Chondrocyte (in vitro differentiated cells): ENCODE data around the gene SLC27A5. TPM values are rescaled to one million over a fixed set of nuclear protein-coding genes. Genes with fewer than 3 reads are reported as not detected.
"Not testable (repeated sequence)": the region's sequence is repeated elsewhere in the genome, so short reads cannot be mapped to it uniquely, and the experiment has no call there.

Experiments
- DNase-seq: peaks from one replicate; pipeline ENCODE4 v3.0.0; 2021; ENCODE audit warnings: mixed read lengths, low spot score
- H3K27ac Mint-ChIP-seq: one replicate; pipeline ENCODE4 v1.8.0; 2021; ENCODE audit warnings: mild to moderate bottlenecking, moderate library complexity, mixed read lengths; ENCODE audit not compliant: unreplicated experiment
- H3K27me3 Mint-ChIP-seq: 2 replicates; pipeline ENCODE4 v1.8.0; 2021; ENCODE audit warnings: low read depth, mixed read lengths
- H3K36me3 Mint-ChIP-seq: 2 replicates; pipeline ENCODE4 v1.8.0; 2021; ENCODE audit warnings: low read depth, mixed read lengths
- H3K4me1 Mint-ChIP-seq: 2 replicates; pipeline ENCODE4 v1.8.0; 2021; ENCODE audit warnings: low read depth, mild to moderate bottlenecking, mixed read lengths
- H3K4me3 Mint-ChIP-seq: one replicate; pipeline ENCODE4 v1.8.0; 2021; ENCODE audit warnings: mild to moderate bottlenecking, moderate library complexity, mixed read lengths; ENCODE audit not compliant: unreplicated experiment
- H3K9me3 Mint-ChIP-seq: 2 replicates; pipeline ENCODE4 v1.8.0; 2021; ENCODE audit warnings: low read depth, mixed read lengths
- CTCF ChIP-seq: fragments of 200-600 bp; sonication (generic); IDR thresholded peaks from 2 replicates; pipeline ENCODE4 v1.5.0; 2021; ENCODE audit warnings: antibody characterized with exemption, mild to moderate bottlenecking, moderate library complexity
- total RNA-seq: library from RNA; stranded (reverse); gene quantifications from 3 replicates; pipeline ENCODE4 v1.2.1, GENCODE V29; 2021

Gene SLC27A5
- total RNA-seq, 1 donor from 2014 or later: 4.7 TPM

- Mint-ChIP-seq H3K4me3 (peak within 1 kb of the TSS; percentile 86), H3K27ac (peak within 1 kb of the TSS; percentile 96)
These were observed 35.9 kb downstream of the SLC27A5 start, which contains the start of gene ZNF446 for GRCh38 chr19:58475714-58476497. TSS of gene ZNF446 (plus strand) at chr19:58476352. CDS start at chr19:58477219, 867 bp downstream.

GRCh38 chr19:58474997-58475713, 36.6 kb downstream of the SLC27A5 start:
- H3K27me3 Mint-ChIP-seq: no peaks in the 10 kb centered on the region
- H3K9me3 Mint-ChIP-seq: no peaks in the 10 kb centered on the region
- H3K36me3 Mint-ChIP-seq: peaks cover 3% of the 10 kb centered on the region
- no peak for TF ChIP-seq CTCF
- DNase-seq: no peak
- H3K4me3 Mint-ChIP-seq: peak overlapping the region; percentile 86
- H3K4me1 Mint-ChIP-seq: peaks cover 24% of the 10 kb centered on the region
- peak overlapping the region; percentile 96 for H3K27ac Mint-ChIP-seq

More at GRCh38 chr19:58475714-58476497, 35.9 kb downstream of the SLC27A5 start, which contains the start of gene ZNF446:
- no peaks in the 10 kb centered on the region for H3K9me3 Mint-ChIP-seq
- no peaks in the 10 kb centered on the region for H3K27me3 Mint-ChIP-seq
- TF ChIP-seq CTCF: peak; percentile 22
- peaks cover under 1% of the 10 kb centered on the region for H3K36me3 Mint-ChIP-seq
- peaks cover 24% of the 10 kb centered on the region for H3K4me1 Mint-ChIP-seq
- no peak for DNase-seq

GRCh38 chr19:58474291-58474996, 37.3 kb downstream of the SLC27A5 start:
- no peak for TF ChIP-seq CTCF
- Mint-ChIP-seq H3K36me3 (peaks cover 3% of the 10 kb centered on the region), H3K4me3 (no peak overlapping the region), H3K27ac (peak overlapping the region; percentile 96), H3K4me1 (peaks cover 24% of the 10 kb centered on the region), H3K27me3 (no peaks in the 10 kb centered on the region), H3K9me3 (no peaks in the 10 kb centered on the region)
- DNase-seq: no peak

- Mint-ChIP-seq H3K4me3 (no peak overlapping the region), H3K9me3 (no peaks in the 10 kb centered on the region), H3K4me1 (peaks cover 25% of the 10 kb centered on the region), H3K27ac (peak overlapping the region; percentile 96), H3K36me3 (peaks cover 3% of the 10 kb centered on the region), H3K27me3 (no peaks in the 10 kb centered on the region)
- DNase-seq: no peak
- no peak for TF ChIP-seq CTCF
These were observed 38.0 kb downstream of the SLC27A5 start for GRCh38 chr19:58473775-58474174.

GRCh38 chr19:58471736-58472135, 40.1 kb downstream of the SLC27A5 start:
- Mint-ChIP-seq H3K4me3 (no peak overlapping the region), H3K27me3 (no peaks in the 10 kb centered on the region), H3K9me3 (no peaks in the 10 kb centered on the region), H3K4me1 (peaks cover 35% of the 10 kb centered on the region), H3K36me3 (peaks cover 3% of the 10 kb centered on the region), H3K27ac (no peak overlapping the region)
- TF ChIP-seq CTCF: no peak
- no peak for DNase-seq

- peaks cover 38% of the 10 kb centered on the region for H3K4me1 Mint-ChIP-seq
- not testable (repeated sequence) for H3K9me3 Mint-ChIP-seq, H3K4me3 Mint-ChIP-seq, H3K27me3 Mint-ChIP-seq, H3K36me3 Mint-ChIP-seq, DNase-seq, H3K27ac Mint-ChIP-seq
These were observed 40.8 kb downstream of the SLC27A5 start for GRCh38 chr19:58470837-58471543.
